Lung (tissue), 12 donors: ENCODE results near the gene PLEKHA6. TPM values are rescaled to one million over a fixed set of nuclear protein-coding genes. Genes with fewer than 3 reads are reported as not detected.

Experiments
- ATAC-seq: fragments of 200-7000 bp; cut with Tn5 transposase; one replicate; pipeline ENCODE4 v1.9.1; 2020; ENCODE audit warnings: moderate number of reproducible peaks; ENCODE audit not compliant: insufficient read depth, low FRiP score
- DNase-seq, 3 donors: peaks; one replicate each; pipeline ENCODE4 v3.0.0-alpha.2; 2013 to 2017
- H3K27ac ChIP-seq, 2 donors: one replicate each; pipeline ENCODE4 v1.5.1; 2013; ENCODE audit warnings: mild to moderate bottlenecking in 2 of 2, moderate library complexity in 2 of 2, control low read depth in 1 of 2, inconsistent platforms in 1 of 2, low read depth in 1 of 2, low read length in 1 of 2
- H3K27me3 ChIP-seq, 3 donors: one replicate each; pipeline ENCODE4 v1.5.1; 2013; ENCODE audit warnings: low read length in 2 of 3; ENCODE audit not compliant: control insufficient read depth in 3 of 3, insufficient read depth in 3 of 3
- H3K36me3 ChIP-seq, 4 donors: one replicate each; pipeline ENCODE4 v1.5.1; 2013; ENCODE audit warnings: low read length in 4 of 4, mild to moderate bottlenecking in 1 of 4, moderate library complexity in 1 of 4; ENCODE audit not compliant: control insufficient read depth in 4 of 4, insufficient read depth in 4 of 4
- H3K4me1 ChIP-seq, 5 donors: one replicate each; pipeline ENCODE4 v1.5.1; 2013; ENCODE audit warnings: low read length in 5 of 5, mild to moderate bottlenecking in 2 of 5, moderate library complexity in 1 of 5; ENCODE audit not compliant: control insufficient read depth in 5 of 5, insufficient read depth in 5 of 5
- H3K4me3 ChIP-seq: one replicate; pipeline ENCODE4 v1.5.1; 2013; ENCODE audit warnings: mild to moderate bottlenecking, control low read depth, moderate library complexity
- H3K9ac ChIP-seq, 2 donors: one replicate each; pipeline ENCODE4 v1.5.1; 2013; ENCODE audit warnings: low read length in 2 of 2, control low read depth in 1 of 2; ENCODE audit not compliant: insufficient read depth in 1 of 2
- H3K9me3 ChIP-seq, 4 donors: one replicate each; pipeline ENCODE4 v1.5.1; 2013; ENCODE audit warnings: low read length in 3 of 4, mild to moderate bottlenecking in 1 of 4, moderate library complexity in 1 of 4; ENCODE audit not compliant: control insufficient read depth in 4 of 4, insufficient read depth in 3 of 4
- WGBS, 2 donors: extraction: QIAGEN DNeasy Blood & Tissue Kit; methylation state at CpG; one replicate each; pipeline ENCODE4 v1.1.7; 2013; 5-methylcytosine and 5-hydroxymethylcytosine counted together
- polyA plus RNA-seq, 2 donors: library from polyadenylated mRNA; stranded (reverse); fragments of 200-250 nt; gene quantifications; one replicate each; pipeline ENCODE4 v1.2.1, GENCODE V29; 2013
- total RNA-seq, 2 donors: library from RNA; depleted of rRNA in 1 of 2; stranded (reverse); fragments of >200 nt in 1 of 2; gene quantifications; one replicate each; pipeline ENCODE4 v1.2.1, GENCODE V29; 2014 to 2021
- TF ChIP-seq, protein P1 (sequence below): IDR thresholded peaks from 2 replicates; pipeline ENCODE4 v1.5.1; 2012; ENCODE audit warnings: mild to moderate bottlenecking; ENCODE audit errors: control extremely low read depth, extremely low read depth
- donor health status: control.
- donor health status: control.
- donor health status: Bipolar disorder and iron deficiency.
- donor health status: healthy.
- donor health status: DM: yes; HTN: yes; CAD: no.

The PLEKHA6 gene
- total and polyA plus RNA-seq, 4 donors = 0.88 to 10.5 (median 3.3) TPM

DNA sequence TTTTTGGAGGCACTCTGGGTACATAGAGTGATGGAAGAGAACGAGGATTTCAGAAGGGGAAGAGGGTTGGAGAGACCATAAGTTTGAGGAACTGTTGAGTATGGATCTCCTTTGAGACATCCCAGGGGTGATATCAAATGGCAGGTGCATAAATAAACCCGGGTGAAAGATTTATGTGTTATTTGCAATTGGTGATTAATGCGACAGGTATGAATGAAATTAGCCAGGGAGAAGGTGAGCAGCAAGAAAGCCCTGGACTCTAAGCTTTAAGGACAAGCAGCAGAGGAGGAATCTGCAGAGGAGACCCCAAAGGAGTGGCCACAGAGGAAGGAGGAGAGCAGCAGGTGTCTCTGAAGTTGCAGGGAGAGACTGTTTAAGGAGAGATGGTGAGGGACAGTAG lies 184.8 kb downstream of the PLEKHA6 start:
- WGBS, 2 donors = 68 to 73% methylated on average over 3 of the region's 3 CpGs
- DNase-seq (no peak), ATAC-seq (no peak)
- TF ChIP-seq, protein P1, sequence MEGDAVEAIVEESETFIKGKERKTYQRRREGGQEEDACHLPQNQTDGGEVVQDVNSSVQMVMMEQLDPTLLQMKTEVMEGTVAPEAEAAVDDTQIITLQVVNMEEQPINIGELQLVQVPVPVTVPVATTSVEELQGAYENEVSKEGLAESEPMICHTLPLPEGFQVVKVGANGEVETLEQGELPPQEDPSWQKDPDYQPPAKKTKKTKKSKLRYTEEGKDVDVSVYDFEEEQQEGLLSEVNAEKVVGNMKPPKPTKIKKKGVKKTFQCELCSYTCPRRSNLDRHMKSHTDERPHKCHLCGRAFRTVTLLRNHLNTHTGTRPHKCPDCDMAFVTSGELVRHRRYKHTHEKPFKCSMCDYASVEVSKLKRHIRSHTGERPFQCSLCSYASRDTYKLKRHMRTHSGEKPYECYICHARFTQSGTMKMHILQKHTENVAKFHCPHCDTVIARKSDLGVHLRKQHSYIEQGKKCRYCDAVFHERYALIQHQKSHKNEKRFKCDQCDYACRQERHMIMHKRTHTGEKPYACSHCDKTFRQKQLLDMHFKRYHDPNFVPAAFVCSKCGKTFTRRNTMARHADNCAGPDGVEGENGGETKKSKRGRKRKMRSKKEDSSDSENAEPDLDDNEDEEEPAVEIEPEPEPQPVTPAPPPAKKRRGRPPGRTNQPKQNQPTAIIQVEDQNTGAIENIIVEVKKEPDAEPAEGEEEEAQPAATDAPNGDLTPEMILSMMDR = no peak
- Histone ChIP-seq H3K4me3 (no peak overlapping the region), H3K9ac (no peak overlapping the region), H3K27ac (no peak overlapping the region), H3K27me3 (peaks cover 0 to 9% (median 2%) of the 10 kb centered on the region in 3 donors), H3K9me3 (peaks cover 0 to 6% (median 2%) of the 10 kb centered on the region in 4 donors), H3K4me1 (no peaks in the 10 kb centered on the region), H3K36me3 (no peaks in the 10 kb centered on the region)

DNA sequence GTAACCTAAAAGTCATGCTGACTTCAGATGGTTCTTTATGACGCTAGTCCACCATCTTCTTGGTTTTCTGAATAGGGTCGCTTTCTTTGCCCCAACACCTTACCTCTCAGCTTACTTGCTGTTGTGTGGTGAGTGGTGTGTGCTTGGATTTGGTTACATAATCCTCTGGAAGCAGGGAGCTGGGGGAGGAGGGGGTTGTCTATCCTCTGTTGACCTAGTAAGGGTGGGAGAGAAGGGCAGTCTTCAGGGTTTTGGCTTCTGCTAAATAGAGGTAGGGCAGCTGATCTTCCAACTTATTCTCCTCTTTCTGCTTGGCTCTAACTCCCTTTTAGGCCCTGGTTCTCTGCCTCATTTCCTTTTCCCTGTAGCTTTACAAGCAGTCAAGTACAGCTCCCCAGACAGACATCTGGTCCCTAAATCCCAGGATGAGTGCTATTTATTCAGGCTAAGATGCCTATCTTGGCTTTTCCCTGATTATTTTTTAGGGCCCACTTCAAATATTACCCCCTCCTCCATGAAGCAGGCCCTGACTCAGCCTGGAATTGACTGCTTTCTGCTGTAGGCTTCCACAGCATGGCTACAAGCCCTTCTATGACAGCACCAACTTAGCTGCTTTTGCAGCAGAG lies 187.2 kb downstream of the PLEKHA6 start:
- Histone ChIP-seq H3K27ac (no peak overlapping the region), H3K27me3 (peaks cover 0 to 7% (median 2%) of the 10 kb centered on the region in 3 donors), H3K9me3 (peaks cover 0 to 8% (median 2%) of the 10 kb centered on the region in 4 donors), H3K36me3 (no peaks in the 10 kb centered on the region), H3K9ac (no peak overlapping the region), H3K4me1 (no peaks in the 10 kb centered on the region), H3K4me3 (no peak overlapping the region)
- TF ChIP-seq, protein P1 = no peak
- DNase-seq = no peak
- 94 to 96% methylated on average over 2 of the region's 2 CpGs for WGBS, 2 donors
- ATAC-seq = no peak

DNA sequence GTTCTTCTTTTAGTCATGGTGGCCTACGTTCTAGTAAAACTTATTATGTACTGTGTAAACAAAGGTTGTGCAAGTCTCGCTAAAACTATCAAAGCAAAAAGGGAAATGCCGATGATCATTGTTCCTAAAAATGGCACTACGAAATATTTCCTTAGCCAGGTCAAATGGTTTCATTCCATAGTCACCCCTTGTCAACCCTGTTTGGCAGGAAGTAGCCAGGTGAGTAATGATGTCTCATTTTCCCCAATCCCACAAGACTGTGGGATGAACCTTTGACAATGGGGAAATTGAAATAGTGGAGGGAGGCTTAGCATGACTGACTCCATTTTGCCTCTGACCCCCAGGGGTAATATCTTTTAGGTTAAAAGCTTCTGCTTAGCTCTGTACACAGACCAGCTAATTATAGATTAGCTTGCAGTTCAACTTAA lies 188.0 kb downstream of the PLEKHA6 start:
- TF ChIP-seq, protein P1 = no peak
- H3K4me1 ChIP-seq = no peaks in the 10 kb centered on the region
- peak; percentile 19 for ATAC-seq
- H3K9ac ChIP-seq = no peak overlapping the region
- WGBS, 2 donors = 17 to 22% methylated on average over 4 of the region's 4 CpGs
- no peak overlapping the region for H3K27ac ChIP-seq
- DNase-seq = no peak
- H3K4me3 ChIP-seq = no peak overlapping the region
- peaks cover 0 to 3% (median 2%) of the 10 kb centered on the region in 3 donors for H3K27me3 ChIP-seq
- peaks cover 0 to 8% (median 2%) of the 10 kb centered on the region in 4 donors for H3K9me3 ChIP-seq
- no peaks in the 10 kb centered on the region for H3K36me3 ChIP-seq
